HG03439 (cell line): ENCODE results near the gene PNPLA2.

Source experiments
- ATAC-seq: cut with Tn5 transposase; IDR thresholded peaks from one replicate; pipeline ENCODE4 v1.9.1; 2021; ENCODE audit warnings: mild to moderate bottlenecking, moderate library complexity; ENCODE audit not compliant: unreplicated experiment

The PNPLA2 gene

GRCh38 chr11:815675-816432, 2.9 kb upstream of the PNPLA2 start:
- ATAC-seq, result no peak

- no peak for ATAC-seq
These were observed 2.3 kb upstream of the PNPLA2 start for GRCh38 chr11:816433-816779.

- peak; percentile 58 for ATAC-seq
These were observed 616 bp downstream of the PNPLA2 start for GRCh38 chr11:819129-819931.

DNA sequence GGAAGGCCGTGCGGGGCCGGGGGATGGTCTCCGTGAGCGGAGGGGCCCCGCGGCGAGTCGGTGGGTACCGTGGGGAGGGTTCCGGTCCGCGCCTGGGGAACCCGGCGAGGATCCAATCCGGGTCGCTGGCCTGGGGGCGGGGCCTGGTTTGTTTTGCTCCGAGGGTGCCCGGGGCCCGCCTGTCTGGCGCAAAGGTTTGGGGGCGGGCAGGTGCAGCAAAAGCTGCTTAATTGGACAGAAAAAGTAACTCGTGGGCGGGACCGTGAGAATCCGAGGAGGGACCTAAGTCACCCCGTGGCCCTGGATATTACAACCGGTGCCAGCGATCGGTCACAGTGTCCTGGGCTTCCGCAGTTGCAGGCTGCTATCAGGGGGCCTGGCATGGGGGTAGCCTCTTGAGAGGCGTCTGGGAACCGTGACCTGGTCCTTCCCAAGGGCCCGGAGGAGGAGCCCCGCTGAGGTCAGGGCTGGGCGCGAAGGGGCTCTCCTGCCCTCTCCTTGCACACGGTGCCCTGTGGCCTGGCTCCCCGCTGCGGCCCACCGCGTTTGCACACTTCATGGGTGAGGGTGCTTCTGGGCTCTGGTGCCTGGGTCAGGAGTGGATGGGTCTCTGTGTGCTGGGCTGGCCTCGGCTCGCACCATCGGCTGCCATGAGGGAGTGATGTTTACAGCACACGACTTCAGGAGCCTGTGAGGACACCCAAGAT, 1.4 kb downstream of the PNPLA2 start:
- peak; percentile 63 for ATAC-seq

GRCh38 chr11:820655-821511, 2.2 kb downstream of the PNPLA2 start:
- no peak for ATAC-seq

DNA sequence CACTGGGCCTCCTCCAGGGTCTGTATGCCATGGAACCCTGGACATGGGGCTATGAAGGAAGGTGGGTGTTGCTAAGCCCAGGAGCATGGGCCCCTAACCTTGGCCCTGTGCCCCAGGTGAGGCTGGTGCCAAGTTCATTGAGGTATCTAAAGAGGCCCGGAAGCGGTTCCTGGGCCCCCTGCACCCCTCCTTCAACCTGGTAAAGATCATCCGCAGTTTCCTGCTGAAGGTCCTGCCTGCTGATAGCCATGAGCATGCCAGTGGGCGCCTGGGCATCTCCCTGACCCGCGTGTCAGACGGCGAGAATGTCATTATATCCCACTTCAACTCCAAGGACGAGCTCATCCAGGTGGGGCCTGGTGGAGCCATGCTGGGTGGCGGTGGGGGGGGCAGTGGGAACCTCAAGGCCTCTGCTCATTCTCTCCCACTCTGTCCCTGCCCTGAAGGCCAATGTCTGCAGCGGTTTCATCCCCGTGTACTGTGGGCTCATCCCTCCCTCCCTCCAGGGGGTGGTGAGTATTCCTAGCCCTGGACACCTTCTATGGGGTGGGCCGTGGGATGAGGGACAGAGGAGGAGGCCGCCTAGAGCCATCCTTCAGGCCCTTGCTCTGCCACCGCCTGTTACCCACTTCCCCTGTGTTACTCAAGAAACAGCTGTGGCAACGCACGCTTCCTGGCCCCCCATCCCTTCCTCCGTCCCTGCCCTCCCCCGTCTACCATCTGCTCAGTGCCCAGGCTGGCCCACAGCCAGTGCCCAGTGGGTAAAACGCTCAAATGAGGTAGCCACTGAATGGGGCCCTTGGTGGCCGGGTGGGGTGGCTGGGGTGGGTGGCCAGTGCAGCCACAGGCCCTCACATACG, 3.0 kb downstream of the PNPLA2 start:
- no peak for ATAC-seq

DNA sequence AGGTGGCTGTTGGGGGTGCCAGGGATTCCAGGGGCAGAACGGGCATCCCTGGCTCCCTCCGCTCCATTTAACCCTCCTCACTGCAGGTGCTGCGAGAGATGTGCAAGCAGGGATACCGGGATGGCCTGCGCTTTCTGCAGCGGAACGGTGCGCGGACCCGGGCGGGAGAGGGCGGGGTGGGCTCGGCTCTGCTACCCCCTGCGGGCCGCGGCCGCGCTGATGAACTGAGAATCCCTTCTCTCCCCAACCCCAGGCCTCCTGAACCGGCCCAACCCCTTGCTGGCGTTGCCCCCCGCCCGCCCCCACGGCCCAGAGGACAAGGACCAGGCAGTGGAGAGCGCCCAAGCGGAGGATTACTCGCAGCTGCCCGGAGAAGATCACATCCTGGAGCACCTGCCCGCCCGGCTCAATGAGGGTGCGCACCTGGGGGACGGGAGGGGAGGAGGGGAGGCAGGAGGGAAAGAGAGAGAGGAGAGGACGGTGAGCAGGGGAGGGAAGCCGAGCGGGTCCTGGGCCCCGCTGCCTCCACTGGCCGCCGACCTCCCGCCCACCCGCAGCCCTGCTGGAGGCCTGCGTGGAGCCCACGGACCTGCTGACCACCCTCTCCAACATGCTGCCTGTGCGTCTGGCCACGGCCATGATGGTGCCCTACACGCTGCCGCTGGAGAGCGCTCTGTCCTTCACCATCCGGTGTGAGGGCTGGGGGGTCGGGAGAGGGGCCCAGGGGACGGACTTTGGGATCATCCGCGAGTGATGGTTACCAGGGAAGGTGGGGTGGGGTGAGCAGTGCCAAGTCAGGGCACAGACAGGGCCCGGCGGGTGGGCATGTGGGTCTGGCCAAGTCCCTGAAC, 5.0 kb downstream of the PNPLA2 start:
- ATAC-seq, result no peak

DNA sequence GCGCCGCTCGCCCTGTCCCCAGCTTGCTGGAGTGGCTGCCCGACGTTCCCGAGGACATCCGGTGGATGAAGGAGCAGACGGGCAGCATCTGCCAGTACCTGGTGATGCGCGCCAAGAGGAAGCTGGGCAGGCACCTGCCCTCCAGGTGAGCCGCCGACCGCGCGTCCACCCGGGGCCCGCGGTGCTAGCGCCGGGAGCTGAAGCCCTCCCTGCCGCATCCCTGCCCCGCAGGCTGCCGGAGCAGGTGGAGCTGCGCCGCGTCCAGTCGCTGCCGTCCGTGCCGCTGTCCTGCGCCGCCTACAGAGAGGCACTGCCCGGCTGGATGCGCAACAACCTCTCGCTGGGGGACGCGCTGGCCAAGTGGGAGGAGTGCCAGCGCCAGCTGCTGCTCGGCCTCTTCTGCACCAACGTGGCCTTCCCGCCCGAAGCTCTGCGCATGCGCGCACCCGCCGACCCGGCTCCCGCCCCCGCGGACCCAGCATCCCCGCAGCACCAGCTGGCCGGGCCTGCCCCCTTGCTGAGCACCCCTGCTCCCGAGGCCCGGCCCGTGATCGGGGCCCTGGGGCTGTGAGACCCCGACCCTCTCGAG, 5.7 kb downstream of the PNPLA2 start:
- ATAC-seq, result no peak

DNA sequence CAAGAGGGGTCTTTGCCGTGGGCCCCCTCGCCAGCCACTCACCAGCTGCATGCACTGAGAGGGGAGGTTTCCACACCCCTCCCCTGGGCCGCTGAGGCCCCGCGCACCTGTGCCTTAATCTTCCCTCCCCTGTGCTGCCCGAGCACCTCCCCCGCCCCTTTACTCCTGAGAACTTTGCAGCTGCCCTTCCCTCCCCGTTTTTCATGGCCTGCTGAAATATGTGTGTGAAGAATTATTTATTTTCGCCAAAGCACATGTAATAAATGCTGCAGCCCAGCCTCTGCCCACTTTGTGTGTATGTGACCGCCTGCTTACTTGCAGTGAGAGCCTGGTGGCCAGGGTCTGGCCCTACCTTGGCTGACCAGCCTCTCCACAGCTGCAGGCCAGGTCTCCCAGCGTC, 6.2 kb downstream of the PNPLA2 start:
- ATAC-seq, result no peak

DNA sequence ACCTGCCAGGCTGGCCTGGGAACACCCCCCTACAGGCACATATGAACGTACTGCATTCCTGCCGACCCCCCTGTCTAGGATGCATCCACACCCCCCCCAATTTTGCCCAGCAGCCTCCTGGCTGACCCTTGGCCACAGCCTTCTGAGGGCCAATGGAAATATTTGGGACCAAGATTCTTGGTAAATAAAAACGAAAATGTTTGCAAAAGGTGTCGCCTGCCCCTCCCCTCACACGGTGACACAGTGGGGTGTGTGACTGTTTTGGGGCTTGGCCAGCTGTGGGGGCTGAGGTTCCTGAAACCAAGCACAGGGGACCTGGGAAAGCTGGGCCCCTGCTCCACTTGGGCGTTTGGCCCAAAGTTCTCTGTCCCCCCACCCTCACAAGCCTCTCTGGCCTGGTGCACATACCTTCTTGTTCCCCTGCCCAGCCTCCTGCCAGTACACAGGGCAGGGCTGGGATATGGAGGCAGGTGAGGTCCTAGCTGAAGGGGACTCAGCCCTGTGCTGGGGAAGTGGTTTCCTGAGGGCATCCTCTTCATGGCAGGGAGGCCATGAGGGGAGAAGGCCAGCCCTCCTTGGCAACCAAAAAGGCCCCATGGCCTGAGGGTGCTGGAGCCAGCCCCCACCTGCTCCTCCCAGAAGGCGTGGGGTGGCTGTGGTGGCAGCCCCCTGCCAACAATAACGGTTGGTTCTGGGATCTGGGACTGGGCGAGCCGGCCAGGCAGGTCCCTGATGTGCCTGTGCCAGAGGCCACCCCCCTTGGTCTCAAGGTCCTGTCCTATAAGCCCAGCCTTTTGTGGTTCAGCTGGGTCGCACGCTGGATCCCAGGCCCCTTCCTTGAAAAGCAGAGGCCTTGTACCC, 6.9 kb downstream of the PNPLA2 start:
- ATAC-seq, result no peak

DNA sequence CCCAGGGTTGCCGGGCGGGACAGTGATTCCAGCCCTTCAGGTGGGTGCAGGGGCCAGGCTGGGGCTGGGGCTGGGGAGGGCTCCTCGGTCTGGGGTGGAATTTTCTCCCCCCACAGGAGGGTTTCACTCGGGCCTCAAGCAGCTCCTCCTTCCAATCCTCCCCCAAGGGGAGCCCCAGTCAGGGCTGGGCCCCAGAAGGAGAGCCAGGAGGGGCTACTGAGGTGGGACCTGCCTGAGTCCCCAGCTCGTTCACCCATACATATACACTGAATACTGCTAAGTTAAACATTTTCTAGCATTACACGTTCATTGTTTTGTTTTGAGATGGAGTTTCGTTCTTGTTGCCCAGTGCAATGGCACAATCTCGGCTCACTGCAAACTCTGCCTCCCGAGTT, 7.5 kb downstream of the PNPLA2 start:
- no peak for ATAC-seq

DNA sequence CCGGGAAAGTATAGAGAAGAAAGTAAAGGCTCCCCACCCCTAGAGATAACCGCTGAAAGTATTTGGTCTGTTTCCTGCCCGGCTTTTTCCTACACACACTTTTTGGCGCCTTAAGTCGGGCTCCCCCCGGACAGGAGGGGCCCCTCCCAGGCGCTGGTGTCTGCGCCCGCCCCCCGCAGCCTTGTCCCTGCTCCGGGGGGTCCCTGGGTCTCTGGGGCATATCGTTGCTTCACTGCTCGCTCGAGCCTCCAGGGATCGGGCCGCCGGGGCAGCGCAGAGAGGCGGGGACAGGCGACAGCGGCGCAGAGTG, 8.1 kb downstream of the PNPLA2 start:
- ATAC-seq, result no peak

DNA sequence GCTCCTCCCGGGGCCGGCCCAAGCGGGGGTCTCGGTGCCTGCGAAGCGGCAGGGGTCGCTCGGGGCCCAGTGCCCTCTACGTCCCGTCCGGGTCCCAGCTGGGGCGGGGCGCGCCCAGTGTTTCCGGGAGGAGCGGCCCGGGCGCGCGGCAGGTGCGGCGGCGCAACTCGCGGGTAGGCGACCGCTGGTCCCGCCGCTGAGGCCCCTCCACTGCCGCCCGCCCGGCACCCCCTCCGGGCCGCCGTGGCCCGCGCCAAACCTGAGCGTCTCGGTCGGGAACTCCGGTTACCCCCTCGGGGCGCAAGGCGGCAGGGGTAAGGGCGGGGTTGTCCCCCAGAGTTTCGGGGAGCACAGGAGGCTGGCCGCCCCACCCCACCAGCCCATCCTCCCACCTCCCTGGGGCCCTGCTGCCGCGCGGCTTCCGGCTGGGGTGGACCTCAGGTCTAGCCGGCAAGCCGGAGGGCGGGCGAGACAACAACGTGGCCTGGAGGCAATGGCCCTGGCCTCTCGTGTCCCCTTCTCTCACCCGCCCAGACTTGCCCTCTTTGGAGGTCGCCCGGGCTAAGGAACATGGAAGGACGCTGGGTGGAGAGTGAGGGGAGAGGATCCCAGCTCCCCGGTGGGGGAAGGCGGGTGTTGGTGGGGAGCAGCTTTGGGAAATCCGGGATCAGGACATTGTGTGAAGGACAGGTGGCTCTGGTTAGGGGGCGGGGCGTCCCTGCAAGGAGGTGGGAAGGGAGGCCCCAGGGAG, 8.6 kb downstream of the PNPLA2 start:
- ATAC-seq, result peak; percentile 38

- no peak for ATAC-seq
These were observed 9.1 kb downstream of the PNPLA2 start, which contains the start of gene CRACR2B for GRCh38 chr11:827897-828192. Gene CRACR2B, plus strand, starts transcription at chr11:827919. Its CDS starts 689 bp downstream, at chr11:828608.

DNA sequence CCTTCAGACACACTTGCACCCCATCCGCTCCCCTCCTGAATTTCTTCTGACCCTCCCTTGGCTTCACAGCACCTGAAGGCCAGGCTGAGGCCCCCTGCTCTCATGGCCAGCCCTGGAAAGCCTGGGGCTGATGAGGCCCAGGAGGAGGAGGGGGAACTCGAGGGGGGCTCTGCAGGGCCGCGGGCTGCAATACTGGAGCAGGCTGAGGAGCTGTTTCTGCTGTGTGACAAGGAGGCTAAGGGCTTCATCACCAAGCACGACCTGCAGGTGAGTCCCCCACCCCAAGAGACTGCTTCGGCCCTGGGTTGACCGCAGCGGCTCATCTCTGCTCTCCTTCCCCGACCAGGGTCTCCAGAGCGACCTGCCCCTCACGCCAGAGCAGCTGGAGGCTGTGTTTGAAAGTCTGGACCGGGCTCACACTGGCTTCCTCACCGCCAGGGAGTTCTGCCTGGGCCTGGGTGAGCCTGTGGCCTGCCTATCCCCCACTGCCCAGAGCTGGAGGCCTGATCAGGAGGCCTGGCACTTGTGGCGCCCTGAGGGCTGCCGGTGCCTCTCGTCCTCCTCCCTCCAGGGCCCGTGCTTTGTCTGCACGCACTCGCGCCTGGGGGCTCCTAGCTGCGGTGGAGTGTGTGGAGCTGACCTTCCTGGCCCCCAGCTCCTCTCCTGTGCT, 9.9 kb downstream of the PNPLA2 start:
- no peak for ATAC-seq

- no peak for ATAC-seq
These were observed 10.6 kb downstream of the PNPLA2 start for GRCh38 chr11:829176-829846.
